ENCODE data around the gene GLI2. TPM values are rescaled to one million over a fixed set of nuclear protein-coding genes. Genes with fewer than 3 reads are reported as not detected.
A peak's percentile ranks its signal among the peaks of the same experiment; 100 is the strongest.

GLI2 gene
- total and polyA plus RNA-seq, 5 donors = 0.86 to 4.8 (median 4.1) TPM

- intact Hi-C loops (cut with DNase I) = no loop called here
- no peak for DNase-seq
- Histone ChIP-seq H3K27me3 (ENCODE audit: control insufficient read depth, insufficient read depth) (no peaks in the 10 kb centered on the region), H3K9me3 (ENCODE audit: control insufficient read depth, low read length) (no peaks in the 10 kb centered on the region), H3K27ac (ENCODE audit: low read length) (no peak overlapping the region), H3K4me1 (ENCODE audit: control insufficient read depth, insufficient read depth, low read length) (no peaks in the 10 kb centered on the region), H3K4me3 (ENCODE audit: low read length) (no peak overlapping the region)
- ATAC-seq = no peak
- 66% methylated on average over 7 of the region's 7 CpGs for WGBS
Observed at GRCh38 chr2:120738117-120738516, 2.4 kb downstream of the GLI2 start.

DNA sequence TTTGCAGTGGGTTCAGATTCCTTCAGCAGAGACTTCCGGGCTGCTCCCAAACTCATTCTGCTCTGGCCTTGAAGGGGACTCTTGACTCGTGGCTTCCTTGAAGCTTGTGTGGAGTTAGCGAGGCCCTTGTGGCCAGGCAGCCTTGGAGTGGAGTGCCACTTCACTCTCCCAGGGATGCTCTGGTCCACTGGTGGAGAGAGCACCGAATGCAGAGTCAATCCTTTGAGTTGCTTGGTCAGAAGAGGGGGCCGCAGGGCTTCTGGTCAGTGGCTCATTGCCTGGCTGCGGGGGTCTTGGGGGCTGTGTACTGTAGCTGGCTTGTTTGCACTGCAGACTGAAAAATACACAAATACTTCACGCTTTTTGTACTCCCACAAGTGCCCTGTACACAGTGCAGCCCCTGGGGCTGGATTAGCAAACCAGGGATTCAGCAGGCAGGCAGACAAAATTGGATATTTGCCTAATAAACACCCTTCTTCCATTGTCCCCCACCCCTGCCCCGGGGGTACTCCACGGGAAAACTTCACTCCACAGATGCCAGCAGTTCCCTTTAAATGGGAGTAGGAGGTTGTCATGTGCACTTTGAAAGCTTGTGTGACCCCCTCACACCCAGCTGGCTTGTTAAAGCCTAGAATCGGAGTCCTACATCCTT is 3.2 kb downstream of the GLI2 start:
- no peaks in the 10 kb centered on the region for H3K27me3 ChIP-seq (ENCODE audit: control insufficient read depth, insufficient read depth)

DNA sequence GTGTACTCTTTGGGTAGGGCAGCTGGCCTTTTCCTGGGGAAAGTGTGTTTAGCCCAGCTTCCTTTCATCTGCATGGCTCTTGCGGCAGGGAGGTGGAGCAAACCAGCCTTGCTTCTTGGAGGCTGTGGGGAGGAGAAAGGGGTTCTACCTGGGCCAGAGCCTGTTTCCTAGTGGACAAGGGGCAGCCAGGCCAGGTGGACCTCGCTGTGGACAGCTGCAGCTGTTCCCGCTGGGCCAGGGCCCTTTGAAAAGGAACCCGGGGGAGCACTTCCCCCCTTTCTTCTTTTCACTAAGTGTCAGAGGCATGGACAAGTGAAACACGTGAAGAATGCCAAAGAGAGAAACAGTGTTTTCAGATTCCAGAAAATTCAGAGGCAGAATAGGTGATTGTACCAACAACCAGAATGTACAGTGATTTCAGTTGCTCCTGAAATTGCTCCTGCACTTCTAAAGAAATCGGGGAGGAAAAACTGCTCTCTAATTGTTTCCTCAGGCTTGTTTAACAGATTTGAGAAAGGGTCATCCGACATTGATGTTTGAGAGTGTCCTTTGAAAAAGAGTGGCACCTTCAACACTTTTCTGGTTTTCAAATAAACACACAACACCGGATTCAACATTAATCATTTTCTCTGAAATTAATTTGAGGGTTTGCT is 3.9 kb downstream of the GLI2 start:
- intact Hi-C loops (cut with DNase I) = no loop called here
- H3K27ac ChIP-seq (ENCODE audit: low read length) = no peak overlapping the region
- no peaks in the 10 kb centered on the region for H3K9me3 ChIP-seq (ENCODE audit: control insufficient read depth, low read length)
- ATAC-seq = no peak
- H3K4me1 ChIP-seq (ENCODE audit: control insufficient read depth, insufficient read depth, low read length) = no peaks in the 10 kb centered on the region
- H3K27me3 ChIP-seq (ENCODE audit: control insufficient read depth, insufficient read depth) = no peaks in the 10 kb centered on the region
- H3K4me3 ChIP-seq (ENCODE audit: low read length) = no peak overlapping the region
- DNase-seq = no peak
- WGBS = 70% methylated on average over 8 of the region's 8 CpGs

More for the DNA sequence above, 3.2 kb downstream of the GLI2 start:
- 73% methylated on average over 10 of the region's 10 CpGs for WGBS
- no peaks in the 10 kb centered on the region for H3K9me3 ChIP-seq (ENCODE audit: control insufficient read depth, low read length)
- no peak overlapping the region for H3K4me3 ChIP-seq (ENCODE audit: low read length)
- H3K4me1 ChIP-seq (ENCODE audit: control insufficient read depth, insufficient read depth, low read length) = no peaks in the 10 kb centered on the region
- H3K27ac ChIP-seq (ENCODE audit: low read length) = no peak overlapping the region
- DNase-seq (no peak), ATAC-seq (no peak)
- intact Hi-C loops (cut with DNase I) = no loop called here

GRCh38 chr2:120740375-120740764 is 4.7 kb downstream of the GLI2 start:
- 71% methylated on average over 8 of the region's 8 CpGs for WGBS
- no peaks in the 10 kb centered on the region for H3K4me1 ChIP-seq (ENCODE audit: control insufficient read depth, insufficient read depth, low read length)
- no peak for DNase-seq
- ATAC-seq = no peak
- no peaks in the 10 kb centered on the region for H3K27me3 ChIP-seq (ENCODE audit: control insufficient read depth, insufficient read depth)
- intact Hi-C loops (cut with DNase I) = no loop called here
- H3K27ac ChIP-seq (ENCODE audit: low read length) = no peak overlapping the region
- no peaks in the 10 kb centered on the region for H3K9me3 ChIP-seq (ENCODE audit: control insufficient read depth, low read length)
- H3K4me3 ChIP-seq (ENCODE audit: low read length) = no peak overlapping the region

DNA sequence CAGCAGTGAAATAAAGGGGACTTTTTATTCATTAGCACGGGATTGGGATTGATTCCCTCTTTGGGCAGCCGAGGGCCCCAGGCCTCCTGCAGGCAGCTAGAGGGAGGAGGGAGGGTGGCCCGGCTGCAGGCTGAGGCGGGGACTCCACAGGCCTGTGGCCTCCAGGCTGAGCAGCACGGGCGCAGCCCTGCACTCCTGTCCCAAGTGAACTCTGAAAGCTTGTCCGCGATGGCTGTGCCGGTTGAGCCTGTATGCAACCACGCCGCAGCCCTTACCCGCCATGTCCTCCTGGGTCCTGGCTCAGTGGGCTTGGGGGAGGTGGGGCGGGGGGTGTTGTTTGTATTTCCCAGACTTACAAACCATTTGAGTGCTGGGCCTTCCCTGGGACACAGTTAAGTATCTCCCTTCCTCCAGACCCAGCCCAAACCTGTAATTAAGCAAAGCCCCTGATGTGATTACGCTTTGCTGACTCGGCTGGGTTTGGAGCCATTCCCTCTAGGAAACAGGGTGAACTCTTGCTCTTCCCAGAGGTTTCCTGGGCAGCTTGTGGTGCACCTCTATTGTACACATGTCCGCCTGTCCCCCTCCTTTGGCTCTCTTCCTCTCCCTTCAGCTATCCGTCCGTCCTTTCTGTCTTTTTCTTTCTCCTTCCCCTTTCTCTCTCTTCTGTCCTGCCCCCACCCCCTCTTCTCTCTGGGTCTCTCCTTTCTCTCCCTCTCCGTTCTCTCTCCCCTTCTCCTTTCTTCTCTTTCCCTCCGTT is 5.3 kb downstream of the GLI2 start:
- Histone ChIP-seq H3K9me3 (ENCODE audit: control insufficient read depth, low read length) (no peaks in the 10 kb centered on the region), H3K27me3 (ENCODE audit: control insufficient read depth, insufficient read depth) (no peaks in the 10 kb centered on the region), H3K27ac (ENCODE audit: low read length) (peak overlapping the region; percentile 14), H3K4me3 (ENCODE audit: low read length) (no peak overlapping the region), H3K4me1 (ENCODE audit: control insufficient read depth, insufficient read depth, low read length) (no peaks in the 10 kb centered on the region)
- WGBS = 49% methylated on average over 20 of the region's 20 CpGs
- ATAC-seq = peak; percentile 31 to 44
- peak in 2 of 3 donors; percentile 72 to 76 for DNase-seq
- intact Hi-C loops (cut with DNase I) = no loop called here

DNA sequence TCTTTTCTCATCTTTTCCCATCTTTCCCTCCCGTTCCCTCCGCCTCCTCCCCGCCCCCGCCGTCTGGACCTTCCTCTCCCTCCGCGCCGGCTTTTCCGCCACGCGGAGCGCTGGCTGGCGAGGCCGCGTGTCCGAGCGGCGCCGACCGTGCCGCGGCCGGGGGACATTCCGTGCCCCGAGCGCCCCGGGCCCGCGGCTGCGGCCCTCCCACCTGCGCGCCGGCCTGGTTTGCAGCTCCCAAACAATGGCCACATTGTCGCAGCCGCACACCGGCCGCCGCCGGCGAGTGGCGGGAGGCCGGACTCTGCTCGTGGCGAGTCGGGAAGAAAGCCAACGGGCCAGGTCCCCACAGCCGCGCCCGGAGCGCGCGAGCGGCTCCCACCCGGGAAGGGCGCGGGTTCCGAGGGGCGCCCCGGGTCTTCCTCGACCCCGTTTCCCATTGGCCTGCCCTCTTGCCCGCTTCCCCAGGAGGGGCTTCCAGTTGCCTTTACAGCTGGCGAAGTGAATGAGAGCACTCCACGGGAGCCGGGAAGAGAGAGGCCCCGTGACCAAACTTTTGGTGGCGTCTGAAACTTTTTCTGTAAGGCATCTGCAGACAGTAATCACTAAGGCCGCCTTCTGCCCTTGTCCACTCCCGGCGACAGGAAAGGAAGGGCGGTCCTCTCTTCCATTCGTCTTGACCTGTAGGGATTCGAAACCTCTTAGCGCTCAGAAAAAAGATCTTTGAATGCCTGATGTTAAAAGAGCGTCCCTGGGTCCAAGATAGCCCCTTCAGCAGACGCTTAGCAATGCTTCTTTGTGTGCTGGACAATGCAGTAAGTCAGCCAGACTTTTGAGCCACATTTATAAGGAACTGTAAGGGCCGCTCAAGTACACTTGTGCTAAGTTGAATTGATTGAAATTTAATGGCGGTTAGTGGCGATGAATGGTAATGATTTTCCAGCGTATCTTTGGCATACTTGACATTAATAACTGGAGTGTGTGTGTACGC is 6.2 kb downstream of the GLI2 start:
- intact Hi-C loops (cut with DNase I) = no loop called here
- H3K27ac ChIP-seq (ENCODE audit: low read length) = no peak overlapping the region
- peak; percentile 61 to 76 (median 68) for DNase-seq

GRCh38 chr2:120743657-120744056 is 8.0 kb downstream of the GLI2 start:
- Histone ChIP-seq H3K9me3 (ENCODE audit: control insufficient read depth, low read length) (no peaks in the 10 kb centered on the region), H3K4me1 (ENCODE audit: control insufficient read depth, insufficient read depth, low read length) (no peaks in the 10 kb centered on the region), H3K27me3 (ENCODE audit: control insufficient read depth, insufficient read depth) (no peaks in the 10 kb centered on the region), H3K27ac (ENCODE audit: low read length) (no peak overlapping the region), H3K4me3 (ENCODE audit: low read length) (no peak overlapping the region)
- 96% methylated on average over 5 of the region's 5 CpGs for WGBS
- DNase-seq (no peak), ATAC-seq (no peak)
- intact Hi-C loops (cut with DNase I) = no loop called here

More for the DNA sequence above, 6.2 kb downstream of the GLI2 start:
- ATAC-seq = peak; percentile 28 to 30
- 12% methylated on average over 81 of the region's 81 CpGs for WGBS
- Histone ChIP-seq H3K27me3 (ENCODE audit: control insufficient read depth, insufficient read depth) (no peaks in the 10 kb centered on the region), H3K4me1 (ENCODE audit: control insufficient read depth, insufficient read depth, low read length) (no peaks in the 10 kb centered on the region), H3K4me3 (ENCODE audit: low read length) (peak overlapping the region; percentile 16), H3K9me3 (ENCODE audit: control insufficient read depth, low read length) (no peaks in the 10 kb centered on the region)

- H3K27me3 ChIP-seq (ENCODE audit: control insufficient read depth, insufficient read depth) = no peaks in the 10 kb centered on the region
- H3K4me3 ChIP-seq (ENCODE audit: low read length) = no peak overlapping the region
- no peak overlapping the region for H3K27ac ChIP-seq (ENCODE audit: low read length)
- intact Hi-C loops (cut with DNase I) = no loop called here
- DNase-seq (no peak), ATAC-seq (no peak)
- H3K4me1 ChIP-seq (ENCODE audit: control insufficient read depth, insufficient read depth, low read length) = no peaks in the 10 kb centered on the region
- no peaks in the 10 kb centered on the region for H3K9me3 ChIP-seq (ENCODE audit: control insufficient read depth, low read length)
Observed at GRCh38 chr2:120744817-120745216, 9.1 kb downstream of the GLI2 start.

- Histone ChIP-seq H3K4me1 (ENCODE audit: control insufficient read depth, insufficient read depth, low read length) (no peaks in the 10 kb centered on the region), H3K4me3 (ENCODE audit: low read length) (no peak overlapping the region), H3K9me3 (ENCODE audit: control insufficient read depth, low read length) (no peaks in the 10 kb centered on the region), H3K27me3 (ENCODE audit: control insufficient read depth, insufficient read depth) (no peaks in the 10 kb centered on the region), H3K27ac (ENCODE audit: low read length) (no peak overlapping the region)
- DNase-seq (peak in 1 of 3 donors; percentile 14), ATAC-seq (no peak)
- 92% methylated on average over 6 of the region's 6 CpGs for WGBS
- intact Hi-C loops (cut with DNase I) = no loop called here
Observed at GRCh38 chr2:120745420-120746111, 9.9 kb downstream of the GLI2 start.

GRCh38 chr2:120746144-120746543 is 10.5 kb downstream of the GLI2 start:
- no peaks in the 10 kb centered on the region for H3K9me3 ChIP-seq (ENCODE audit: control insufficient read depth, low read length)
- ATAC-seq = no peak
- intact Hi-C loops (cut with DNase I) = no loop called here
- DNase-seq = peak in 1 of 3 donors; percentile 35
- H3K4me1 ChIP-seq (ENCODE audit: control insufficient read depth, insufficient read depth, low read length) = no peaks in the 10 kb centered on the region
- 80% methylated on average over 4 of the region's 4 CpGs for WGBS
- H3K27ac ChIP-seq (ENCODE audit: low read length) = no peak overlapping the region
- no peaks in the 10 kb centered on the region for H3K27me3 ChIP-seq (ENCODE audit: control insufficient read depth, insufficient read depth)
- H3K4me3 ChIP-seq (ENCODE audit: low read length) = no peak overlapping the region
